ENCODE measurements around the gene NFATC4. TPM values are rescaled to one million over a fixed set of nuclear protein-coding genes. Genes with fewer than 3 reads are reported as not detected.

The NFATC4 gene
- total RNA-seq, 1 donor from 2014 or later: 11.4 TPM

DNA sequence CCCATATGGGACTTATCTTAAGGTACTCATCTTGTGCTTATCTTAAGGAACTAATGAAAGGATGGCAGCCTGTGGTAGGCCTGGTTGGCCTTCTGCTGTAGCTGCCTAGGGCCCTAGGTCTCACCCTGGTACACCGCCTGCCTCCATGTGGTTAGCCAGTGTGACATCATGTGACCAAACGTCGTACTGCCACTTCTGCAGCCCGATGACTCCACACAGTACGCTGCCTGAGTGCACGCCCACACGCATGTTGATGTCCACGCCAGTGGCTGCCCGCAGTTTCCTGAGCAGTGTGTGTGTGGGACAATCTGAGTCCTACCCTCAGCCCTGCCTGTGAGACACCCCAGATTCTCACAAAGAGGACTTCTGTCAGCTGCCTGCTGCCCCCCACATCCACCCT lies 38.2 kb upstream of the NFATC4 start:
- TF ChIP-seq, protein P1, sequence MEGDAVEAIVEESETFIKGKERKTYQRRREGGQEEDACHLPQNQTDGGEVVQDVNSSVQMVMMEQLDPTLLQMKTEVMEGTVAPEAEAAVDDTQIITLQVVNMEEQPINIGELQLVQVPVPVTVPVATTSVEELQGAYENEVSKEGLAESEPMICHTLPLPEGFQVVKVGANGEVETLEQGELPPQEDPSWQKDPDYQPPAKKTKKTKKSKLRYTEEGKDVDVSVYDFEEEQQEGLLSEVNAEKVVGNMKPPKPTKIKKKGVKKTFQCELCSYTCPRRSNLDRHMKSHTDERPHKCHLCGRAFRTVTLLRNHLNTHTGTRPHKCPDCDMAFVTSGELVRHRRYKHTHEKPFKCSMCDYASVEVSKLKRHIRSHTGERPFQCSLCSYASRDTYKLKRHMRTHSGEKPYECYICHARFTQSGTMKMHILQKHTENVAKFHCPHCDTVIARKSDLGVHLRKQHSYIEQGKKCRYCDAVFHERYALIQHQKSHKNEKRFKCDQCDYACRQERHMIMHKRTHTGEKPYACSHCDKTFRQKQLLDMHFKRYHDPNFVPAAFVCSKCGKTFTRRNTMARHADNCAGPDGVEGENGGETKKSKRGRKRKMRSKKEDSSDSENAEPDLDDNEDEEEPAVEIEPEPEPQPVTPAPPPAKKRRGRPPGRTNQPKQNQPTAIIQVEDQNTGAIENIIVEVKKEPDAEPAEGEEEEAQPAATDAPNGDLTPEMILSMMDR (IDR thresholded peaks at IDR 0.05; ENCODE audit: partially characterized antibody, unreplicated experiment): no peak
- peaks cover 23% of the 10 kb centered on the region for H3K27me3 Mint-ChIP-seq (ENCODE audit: unreplicated experiment)
- H3K4me1 Mint-ChIP-seq (ENCODE audit: low read depth, unreplicated experiment): peaks cover 8% of the 10 kb centered on the region
- H3K4me3 Mint-ChIP-seq (ENCODE audit: unreplicated experiment): no peak overlapping the region
- peaks cover 10% of the 10 kb centered on the region for H3K9me3 Mint-ChIP-seq (ENCODE audit: unreplicated experiment)
- no peak for DNase-seq
- peaks cover 4% of the 10 kb centered on the region for H3K36me3 Mint-ChIP-seq (ENCODE audit: unreplicated experiment)
- no peak overlapping the region for H3K27ac Mint-ChIP-seq (ENCODE audit: unreplicated experiment)

GRCh38 chr14:24330973-24331674 lies 36.9 kb upstream of the NFATC4 start:
- Mint-ChIP-seq H3K36me3 (ENCODE audit: unreplicated experiment) (peaks cover 4% of the 10 kb centered on the region), H3K4me3 (ENCODE audit: unreplicated experiment) (no peak overlapping the region), H3K27ac (ENCODE audit: unreplicated experiment) (no peak overlapping the region), H3K4me1 (ENCODE audit: low read depth, unreplicated experiment) (peaks cover 10% of the 10 kb centered on the region), H3K9me3 (ENCODE audit: unreplicated experiment) (peaks cover 10% of the 10 kb centered on the region), H3K27me3 (ENCODE audit: unreplicated experiment) (peaks cover 29% of the 10 kb centered on the region)
- no peak for DNase-seq
- TF ChIP-seq, protein P1 (IDR thresholded peaks at IDR 0.05; ENCODE audit: partially characterized antibody, unreplicated experiment): no peak

DNA sequence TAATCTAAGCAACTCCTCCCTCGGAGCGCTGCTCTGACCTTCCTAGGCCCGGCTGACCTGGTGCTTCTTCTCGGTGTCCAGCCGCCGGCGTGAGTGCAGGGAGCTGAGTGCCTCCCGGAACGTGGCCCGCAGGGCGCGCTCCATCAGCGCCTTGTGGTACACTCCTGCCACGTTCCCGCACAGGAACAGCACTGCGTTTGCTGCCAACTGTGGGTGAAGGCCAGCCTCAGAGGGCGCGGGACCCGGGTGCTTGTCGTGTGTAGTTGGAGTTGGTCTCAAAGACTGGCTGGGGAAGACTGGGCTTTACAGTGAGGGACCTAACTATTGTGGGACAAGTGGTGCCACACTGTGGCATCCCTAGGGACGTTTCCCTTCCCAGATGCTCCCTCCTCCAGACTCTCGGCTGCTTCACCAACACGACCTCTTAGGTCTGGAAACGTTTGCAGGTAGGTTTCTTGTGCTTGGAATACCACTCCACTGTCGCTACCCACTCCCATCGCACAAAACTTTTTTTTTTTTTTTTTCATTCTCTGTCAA lies 36.2 kb upstream of the NFATC4 start:
- peak overlapping the region; percentile 84 for H3K4me3 Mint-ChIP-seq (ENCODE audit: unreplicated experiment)
- H3K4me1 Mint-ChIP-seq (ENCODE audit: low read depth, unreplicated experiment): peaks cover 10% of the 10 kb centered on the region
- no peak for DNase-seq
- H3K9me3 Mint-ChIP-seq (ENCODE audit: unreplicated experiment): peaks cover 10% of the 10 kb centered on the region
- peaks cover 4% of the 10 kb centered on the region for H3K36me3 Mint-ChIP-seq (ENCODE audit: unreplicated experiment)
- TF ChIP-seq, protein P1 (IDR thresholded peaks at IDR 0.05; ENCODE audit: partially characterized antibody, unreplicated experiment): no peak
- H3K27ac Mint-ChIP-seq (ENCODE audit: unreplicated experiment): peak overlapping the region; percentile 69
- peaks cover 30% of the 10 kb centered on the region for H3K27me3 Mint-ChIP-seq (ENCODE audit: unreplicated experiment)

DNA sequence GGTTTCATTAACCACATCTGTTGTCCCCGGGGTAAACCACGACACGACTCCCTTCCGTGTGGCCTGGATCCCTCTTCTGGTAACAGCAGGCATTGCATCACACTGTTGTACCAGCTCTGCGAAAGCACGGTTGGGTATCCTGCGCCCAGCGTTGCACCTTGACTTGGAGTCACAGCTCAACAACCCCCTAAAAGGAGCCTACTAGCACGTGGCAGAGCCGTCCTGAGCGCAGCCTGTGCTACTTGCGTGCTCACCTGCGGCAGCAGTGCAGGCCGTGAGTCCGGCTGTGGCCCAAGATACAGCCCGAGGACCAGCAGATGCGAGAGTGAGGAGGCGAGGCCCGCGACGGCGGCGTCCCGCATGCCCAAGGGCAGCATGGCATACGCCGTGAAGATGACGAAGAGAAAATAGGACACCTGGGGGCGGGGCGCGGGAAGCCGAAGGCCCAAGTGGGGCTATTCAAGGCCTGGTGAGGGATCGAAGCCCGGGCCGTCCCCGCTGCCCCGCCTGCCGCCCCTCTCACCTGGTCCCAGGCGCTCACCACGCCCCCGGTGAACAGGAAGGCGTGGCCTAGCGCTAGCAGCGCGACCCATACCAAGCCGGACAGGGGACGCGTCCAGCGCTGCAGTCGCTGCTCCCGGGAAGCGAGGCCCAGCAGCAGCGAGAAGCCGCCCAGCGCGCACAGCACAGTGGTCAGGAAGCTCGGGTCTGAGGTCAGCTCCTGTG lies 35.6 kb upstream of the NFATC4 start:
- peak; percentile 73 for DNase-seq
- Mint-ChIP-seq H3K9me3 (ENCODE audit: unreplicated experiment) (peaks cover 10% of the 10 kb centered on the region), H3K4me1 (ENCODE audit: low read depth, unreplicated experiment) (peaks cover 10% of the 10 kb centered on the region), H3K4me3 (ENCODE audit: unreplicated experiment) (peak overlapping the region; percentile 84), H3K27me3 (ENCODE audit: unreplicated experiment) (peaks cover 34% of the 10 kb centered on the region), H3K36me3 (ENCODE audit: unreplicated experiment) (peaks cover 4% of the 10 kb centered on the region), H3K27ac (ENCODE audit: unreplicated experiment) (peak overlapping the region; percentile 69)
- TF ChIP-seq, protein P1 (IDR thresholded peaks at IDR 0.05; ENCODE audit: partially characterized antibody, unreplicated experiment): peak; percentile 82

Data from glutamatergic neuron (in vitro differentiated cells).